ENCODE data around the gene TFR2. TPM values are rescaled to one million over a fixed set of nuclear protein-coding genes. Genes with fewer than 3 reads are reported as not detected.

TFR2 gene
- total and polyA plus RNA-seq, 9 of the 15 experiments (the other 6 are each of a cell fraction or from before 2014, with no cell fraction given), result 3.8 to 123 (median 51.1) TPM

DNA sequence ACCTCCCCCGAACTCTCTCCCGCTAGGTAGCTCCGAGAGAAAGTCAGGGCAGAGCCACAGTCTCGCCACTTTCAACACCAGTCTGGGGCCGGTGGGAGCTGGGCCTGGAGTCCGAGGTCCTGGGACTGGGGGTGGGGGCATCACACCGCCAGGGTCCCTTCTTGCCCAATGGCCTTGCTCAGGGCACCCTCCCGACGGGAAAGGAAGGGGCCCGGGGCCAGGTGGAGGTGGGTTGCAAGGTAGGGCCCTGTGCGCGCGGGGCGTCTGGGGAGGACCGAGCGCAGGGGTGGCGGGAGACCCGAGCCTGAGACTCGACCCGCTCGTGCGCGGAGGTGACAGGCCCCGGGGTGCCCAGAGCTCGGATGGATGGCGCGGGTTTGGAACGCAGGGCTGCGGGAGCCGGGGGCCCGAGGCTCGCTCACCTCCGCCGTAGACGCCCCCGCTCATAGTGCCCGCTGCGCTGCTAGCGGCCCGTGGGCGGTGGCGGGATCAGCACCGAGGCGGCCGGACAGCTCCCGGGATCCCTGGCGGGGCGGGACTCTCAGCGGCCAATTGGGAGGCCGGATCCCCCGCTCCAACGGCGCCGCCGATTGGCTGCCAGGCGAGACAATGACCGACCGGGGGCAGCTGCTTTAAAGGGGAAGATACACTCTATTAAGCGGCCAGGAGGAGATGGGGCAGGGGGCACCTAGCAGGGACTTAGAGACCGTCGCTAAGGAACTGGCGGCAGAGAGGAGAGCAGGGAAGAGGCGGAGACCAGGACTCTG, 14.7 kb upstream of the TFR2 start, which contains the start of gene ACTL6B (continued):
- no peak for TF ChIP-seq GATAD2A (IDR thresholded peaks at IDR 0.05)
- TF ChIP-seq ARID2 (IDR thresholded peaks at IDR 0.05), result no peak
- TF ChIP-seq ELF4 (CRISPR knock-in tag; IDR thresholded peaks at IDR 0.05), result no peak
- no peak for TF ChIP-seq PHB2 (IDR thresholded peaks at IDR 0.05; ENCODE audit: low read depth)
- peak; percentile 93 for TF ChIP-seq HMGN3 (IDR thresholded peaks at IDR 0.05; ENCODE audit: borderline replicate concordance, extremely low read depth, insufficient read length, low read depth, low read length)
- TF ChIP-seq RFX1 (IDR thresholded peaks at IDR 0.05), result no peak; the same call in 1 of the 2 replicates
- no peak for TF ChIP-seq HDAC8 (tag; IDR thresholded peaks at IDR 0.05)
- TF ChIP-seq CHD1 (IDR thresholded peaks at IDR 0.05; ENCODE audit: low read length), result no peak
- TF ChIP-seq NFYB (IDR thresholded peaks at IDR 0.05; ENCODE audit: extremely low read depth, insufficient read length), result peak; percentile 57
- TF ChIP-seq NFIC (IDR thresholded peaks at IDR 0.05), result 0 out of 2 replicates have a peak, but pooled peaks have one; percentile 34
- TF ChIP-seq ETS2 (tag; IDR thresholded peaks at IDR 0.05; ENCODE audit: borderline replicate concordance, poor library complexity, severe bottlenecking), result no peak
- no peak for TF ChIP-seq IFI16 (CRISPR knock-in tag; IDR thresholded peaks at IDR 0.05)
- TF ChIP-seq, protein P1, sequence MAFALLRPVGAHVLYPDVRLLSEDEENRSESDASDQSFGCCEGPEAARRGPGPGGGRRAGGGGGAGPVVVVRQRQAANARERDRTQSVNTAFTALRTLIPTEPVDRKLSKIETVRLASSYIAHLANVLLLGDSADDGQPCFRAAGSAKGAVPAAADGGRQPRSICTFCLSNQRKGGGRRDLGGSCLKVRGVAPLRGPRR (CRISPR knock-in tag; IDR thresholded peaks at IDR 0.05), result no peak
- TF ChIP-seq TAF7 (tag; IDR thresholded peaks at IDR 0.05), result no peak
- no peak for TF ChIP-seq SMAD3 (CRISPR knock-in tag; conservative IDR thresholded peaks at IDR 0.05)
- TF ChIP-seq, protein P2, sequence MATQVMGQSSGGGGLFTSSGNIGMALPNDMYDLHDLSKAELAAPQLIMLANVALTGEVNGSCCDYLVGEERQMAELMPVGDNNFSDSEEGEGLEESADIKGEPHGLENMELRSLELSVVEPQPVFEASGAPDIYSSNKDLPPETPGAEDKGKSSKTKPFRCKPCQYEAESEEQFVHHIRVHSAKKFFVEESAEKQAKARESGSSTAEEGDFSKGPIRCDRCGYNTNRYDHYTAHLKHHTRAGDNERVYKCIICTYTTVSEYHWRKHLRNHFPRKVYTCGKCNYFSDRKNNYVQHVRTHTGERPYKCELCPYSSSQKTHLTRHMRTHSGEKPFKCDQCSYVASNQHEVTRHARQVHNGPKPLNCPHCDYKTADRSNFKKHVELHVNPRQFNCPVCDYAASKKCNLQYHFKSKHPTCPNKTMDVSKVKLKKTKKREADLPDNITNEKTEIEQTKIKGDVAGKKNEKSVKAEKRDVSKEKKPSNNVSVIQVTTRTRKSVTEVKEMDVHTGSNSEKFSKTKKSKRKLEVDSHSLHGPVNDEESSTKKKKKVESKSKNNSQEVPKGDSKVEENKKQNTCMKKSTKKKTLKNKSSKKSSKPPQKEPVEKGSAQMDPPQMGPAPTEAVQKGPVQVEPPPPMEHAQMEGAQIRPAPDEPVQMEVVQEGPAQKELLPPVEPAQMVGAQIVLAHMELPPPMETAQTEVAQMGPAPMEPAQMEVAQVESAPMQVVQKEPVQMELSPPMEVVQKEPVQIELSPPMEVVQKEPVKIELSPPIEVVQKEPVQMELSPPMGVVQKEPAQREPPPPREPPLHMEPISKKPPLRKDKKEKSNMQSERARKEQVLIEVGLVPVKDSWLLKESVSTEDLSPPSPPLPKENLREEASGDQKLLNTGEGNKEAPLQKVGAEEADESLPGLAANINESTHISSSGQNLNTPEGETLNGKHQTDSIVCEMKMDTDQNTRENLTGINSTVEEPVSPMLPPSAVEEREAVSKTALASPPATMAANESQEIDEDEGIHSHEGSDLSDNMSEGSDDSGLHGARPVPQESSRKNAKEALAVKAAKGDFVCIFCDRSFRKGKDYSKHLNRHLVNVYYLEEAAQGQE (IDR thresholded peaks at IDR 0.05; ENCODE audit: borderline replicate concordance), result peak; percentile 100
- TF ChIP-seq, protein P2 (CRISPR knock-in tag; IDR thresholded peaks at IDR 0.05; ENCODE audit: low read depth), result peak; percentile 100
- peak in 2 of 3 experiments; percentile 32 to 57 for TF ChIP-seq YY1 (IDR thresholded peaks at IDR 0.05; ENCODE audit: borderline replicate concordance in 1 of 3, control insufficient read depth in 1 of 3, extremely low read depth in 1 of 3, insufficient read depth in 3 of 3, insufficient read length in 1 of 3, insufficient replicate concordance in 2 of 3, low read depth in 1 of 3, low read length in 2 of 3)
- TF ChIP-seq TEAD2 (tag; IDR thresholded peaks at IDR 0.05), result no peak

Data from K562 (cell line).